DMS 273 (cell line): ENCODE results near the gene BCKDHA.
A peak's percentile ranks its signal among the peaks of the same experiment; 100 is the strongest.
"Not testable (repeated sequence)": the region's sequence is repeated elsewhere in the genome, so short reads cannot be mapped to it uniquely, and the experiment has no call there.

ENCODE experiments used
- DNase-seq: peaks from one replicate; lab custom pipeline; 2025; ENCODE audit not compliant: unreplicated experiment; lab: John Stamatoyannopoulos, UW

Gene BCKDHA

DNA sequence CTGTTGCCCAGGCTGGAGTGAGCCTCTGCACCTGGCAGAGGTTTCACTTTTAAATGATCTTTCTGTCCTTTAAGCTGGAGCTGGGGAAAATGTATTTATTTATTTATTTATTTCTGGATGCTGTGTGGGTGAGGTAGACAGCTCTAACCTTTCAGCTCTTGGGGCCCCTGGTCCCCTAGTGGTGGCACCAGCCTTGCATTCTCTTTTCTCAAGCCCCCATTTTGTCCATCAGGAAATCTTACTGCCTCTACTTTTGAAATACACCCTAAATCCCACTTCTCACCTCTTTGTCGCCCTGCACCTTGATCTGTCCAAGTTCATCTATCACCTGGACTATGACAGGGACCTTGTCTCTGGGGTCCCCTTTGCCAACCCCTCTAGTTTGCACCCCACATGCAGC is 31.5 kb upstream of the BCKDHA start:
- peak; percentile 53 for DNase-seq

GRCh38 chr19:41367848-41368301 is 29.7 kb upstream of the BCKDHA start:
- DNase-seq, result no peak

DNA sequence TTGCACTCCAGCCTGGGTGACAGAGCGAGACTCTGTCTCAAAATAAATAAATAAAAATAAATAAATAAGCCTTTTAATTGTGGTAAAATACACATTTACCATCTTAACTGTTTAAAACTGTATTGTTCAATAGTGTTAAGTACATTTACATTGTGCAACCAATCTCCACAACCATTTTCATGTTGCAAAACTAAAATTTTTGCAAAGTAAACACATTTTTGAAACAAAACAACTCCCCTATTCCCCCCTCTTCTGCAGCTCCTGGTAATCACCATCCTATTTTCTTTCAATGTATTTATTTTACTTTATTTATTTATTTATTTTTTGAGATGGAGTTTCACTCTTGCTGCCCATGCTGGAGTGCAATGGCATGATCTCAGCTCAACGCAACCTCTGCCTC is 27.8 kb upstream of the BCKDHA start:
- DNase-seq, result no peak

DNA sequence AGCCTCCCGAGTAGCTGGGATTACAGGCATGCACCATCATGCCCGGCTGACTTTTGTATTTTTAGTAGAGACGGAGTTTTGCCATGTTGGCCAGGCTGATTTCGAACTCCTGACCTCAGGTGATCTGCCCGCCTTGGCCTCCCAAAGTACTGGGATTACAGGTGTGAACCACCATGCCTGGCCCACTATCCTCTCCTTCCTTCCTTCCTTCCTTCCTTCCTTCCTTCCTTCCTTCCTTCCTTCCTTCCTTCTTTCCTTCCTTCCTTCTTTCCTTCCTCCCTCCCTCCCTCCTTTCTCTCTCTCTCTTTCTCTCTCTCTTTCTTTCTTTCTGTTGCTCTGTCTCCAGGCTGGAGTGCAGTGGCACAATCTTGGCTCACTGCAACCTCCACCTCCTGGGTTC is 26.5 kb upstream of the BCKDHA start:
- DNase-seq, result not testable (repeated sequence)

- DNase-seq, result no peak
These were observed 26.1 kb upstream of the BCKDHA start for GRCh38 chr19:41371541-41371940.

DNA sequence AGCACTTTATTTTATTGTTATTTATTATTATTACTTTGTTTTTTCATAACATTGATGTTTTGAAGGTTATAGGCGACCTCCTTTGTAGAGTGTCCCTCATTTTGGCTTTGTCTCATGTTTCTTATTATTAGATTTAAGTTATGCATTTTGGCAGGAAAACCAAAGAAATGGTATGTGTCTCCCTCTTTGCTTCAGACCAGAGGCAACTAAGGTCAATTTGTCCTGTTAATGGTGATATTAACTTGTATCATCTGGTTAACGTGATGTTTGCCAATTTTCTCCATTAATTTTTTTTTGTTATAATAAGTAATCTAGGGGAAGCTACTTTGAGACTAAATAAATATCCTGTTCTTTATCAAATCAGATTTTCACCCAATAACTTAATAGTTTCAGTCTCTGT is 25.1 kb upstream of the BCKDHA start:
- DNase-seq, result no peak

GRCh38 chr19:41373993-41374392 is 23.6 kb upstream of the BCKDHA start:
- peak; percentile 98 for DNase-seq

DNA sequence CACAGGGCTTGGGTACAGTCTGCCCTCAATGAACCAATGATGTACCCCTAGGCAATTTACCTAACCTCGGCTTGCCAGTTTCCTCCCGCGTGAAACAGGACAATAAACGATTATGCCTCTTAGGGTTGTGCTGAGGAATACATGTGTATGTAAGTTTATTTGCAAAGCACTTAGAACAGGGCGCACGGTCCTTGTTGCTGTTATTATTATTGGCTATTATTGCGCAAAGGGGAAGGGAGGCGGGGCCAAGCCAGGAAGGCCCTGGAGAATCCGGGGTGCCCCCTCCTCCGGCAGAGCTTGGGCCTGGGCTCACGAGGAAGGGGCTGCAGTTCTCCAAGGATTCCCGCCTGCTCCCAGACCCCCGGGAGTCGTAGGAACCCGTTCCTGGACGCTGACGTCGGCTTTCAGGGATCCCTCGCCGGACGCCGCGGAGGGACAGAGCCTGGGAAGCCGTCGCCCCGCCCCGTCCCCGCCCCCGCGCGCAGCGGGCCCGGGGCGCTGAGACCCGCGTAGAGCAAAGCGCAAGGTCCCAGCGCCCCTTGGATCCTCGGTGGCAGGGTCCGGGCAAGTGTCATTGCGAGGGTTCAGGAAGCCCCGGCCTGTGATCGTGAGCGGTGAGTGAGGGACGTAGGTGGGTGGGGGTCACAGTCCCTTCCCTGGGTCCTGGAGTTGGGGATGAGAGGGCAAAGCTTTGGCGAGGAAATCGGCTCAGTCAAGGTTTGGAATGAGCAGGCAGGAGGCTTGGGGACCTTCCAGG is 21.2 kb upstream of the BCKDHA start, which contains the start of gene TMEM91:
Gene TMEM91, plus strand, starts transcription at position 293 of the 757 bp plus-strand sequence. CDS start 1,777 bp downstream, outside the sequence.
- no peak for DNase-seq

- DNase-seq, result no peak
These were observed 20.6 kb upstream of the BCKDHA start for GRCh38 chr19:41376998-41377365.

DNA sequence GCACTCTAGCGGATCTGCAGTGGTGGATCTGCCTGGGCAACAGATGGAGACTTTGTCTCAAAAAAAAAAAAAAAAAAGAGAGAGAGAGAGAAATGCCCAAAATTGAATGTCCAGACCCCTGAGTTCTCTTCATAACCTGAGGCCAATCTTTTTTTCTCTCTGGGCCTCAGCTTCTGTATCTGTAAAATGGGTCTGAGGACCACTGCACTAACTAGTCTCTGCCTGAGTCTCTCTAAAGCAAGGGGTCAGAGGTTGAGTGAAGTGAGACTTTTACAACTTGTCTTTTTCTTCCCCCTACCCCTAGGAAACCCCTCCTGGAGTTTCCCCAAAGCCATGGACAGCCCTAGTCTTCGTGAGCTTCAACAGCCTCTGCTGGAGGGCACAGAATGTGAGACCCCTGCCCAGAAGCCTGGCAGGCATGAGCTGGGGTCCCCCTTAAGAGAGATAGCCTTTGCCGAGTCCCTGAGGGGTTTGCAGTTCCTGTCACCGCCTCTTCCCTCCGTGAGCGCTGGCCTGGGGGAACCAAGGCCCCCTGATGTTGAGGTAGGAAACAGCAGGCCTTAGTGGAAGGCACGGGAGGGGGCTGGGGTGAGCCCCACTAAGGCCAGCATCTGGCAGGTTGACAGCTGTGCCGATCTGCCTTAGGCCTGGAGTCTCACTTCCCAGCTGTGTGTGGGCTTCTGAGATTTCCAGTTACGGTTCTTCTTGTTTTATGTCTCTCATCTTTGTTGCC is 19.5 kb upstream of the BCKDHA start:
- DNase-seq, result peak; percentile 90

DNA sequence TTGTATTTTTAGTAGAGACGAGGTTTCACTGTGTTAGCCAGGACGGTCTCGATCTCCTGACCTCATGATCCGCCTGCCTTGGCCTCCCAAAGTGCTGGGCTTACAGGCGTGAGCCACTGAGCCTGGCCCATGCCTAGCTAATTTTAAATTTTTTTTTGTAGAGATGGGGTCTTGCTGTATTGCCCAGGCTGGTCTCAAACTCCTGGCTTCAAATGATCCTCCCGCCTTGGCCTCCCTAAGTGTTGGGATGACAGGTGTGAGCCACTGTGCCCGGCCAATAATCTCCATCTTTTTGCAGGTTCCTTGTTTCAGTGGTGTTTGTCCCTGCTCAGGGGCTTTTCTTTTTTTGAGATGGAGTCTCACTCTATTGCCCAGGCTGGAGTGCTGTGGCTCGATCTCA is 16.1 kb upstream of the BCKDHA start:
- not testable (repeated sequence) for DNase-seq

DNA sequence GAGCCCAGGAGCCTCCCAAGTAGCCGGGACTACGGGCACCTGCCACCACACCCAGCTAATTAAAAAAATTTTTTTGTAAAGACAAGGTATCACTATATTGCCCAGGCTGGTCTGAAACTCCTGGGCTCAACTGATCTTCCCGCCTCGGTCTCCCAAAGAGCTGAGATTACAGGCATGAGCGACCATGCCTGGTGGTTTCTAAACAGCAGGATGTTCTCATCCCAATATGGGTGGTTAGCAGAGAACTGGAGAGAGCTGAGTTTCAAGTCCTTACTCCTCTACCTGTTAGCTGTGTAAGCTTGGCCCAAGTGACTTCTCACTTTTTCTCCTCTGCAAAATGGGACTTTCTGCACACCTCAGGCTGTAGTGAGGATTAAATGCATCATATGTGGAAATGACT is 13.3 kb upstream of the BCKDHA start:
- DNase-seq, result no peak

DNA sequence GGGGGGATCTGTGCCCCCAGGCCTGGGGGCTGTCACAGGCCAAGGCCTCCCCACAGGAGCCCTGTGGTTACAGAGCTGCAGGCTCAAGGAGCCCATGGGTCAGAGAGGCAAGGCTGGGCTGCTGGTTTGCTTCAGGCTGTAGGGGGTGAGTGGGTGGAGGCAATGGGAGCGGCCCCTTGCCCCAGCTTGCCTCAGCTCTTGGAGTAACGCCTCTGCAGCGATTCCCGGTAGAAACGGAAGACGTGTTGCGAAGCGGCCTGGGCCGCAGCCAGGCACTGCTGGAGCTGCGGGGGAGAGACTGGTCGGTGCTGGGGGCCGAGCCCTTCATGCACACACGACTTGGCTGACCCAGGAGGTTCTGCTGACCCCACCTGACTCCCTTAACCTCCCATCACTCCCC is 11.2 kb upstream of the BCKDHA start:
- no peak for DNase-seq

DNA sequence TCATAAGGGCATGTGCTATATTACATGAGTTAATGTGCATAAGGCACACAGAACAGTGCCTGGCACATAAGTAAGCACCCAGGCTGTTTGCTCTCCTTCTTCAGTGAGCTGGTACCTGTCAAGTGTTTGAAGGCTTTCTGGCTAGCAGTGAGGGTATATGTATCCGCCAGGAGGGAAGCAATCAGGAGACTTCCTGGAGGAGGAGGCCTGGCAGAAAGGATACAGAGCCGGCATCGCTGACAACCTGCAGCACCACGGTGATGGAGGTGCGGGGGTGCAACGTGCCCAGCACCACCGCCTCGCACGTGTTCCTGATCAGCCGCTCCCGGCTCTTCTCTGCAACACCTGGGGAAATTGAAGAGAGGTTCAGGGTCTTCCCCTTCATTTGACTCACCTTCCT is 6.0 kb upstream of the BCKDHA start:
- no peak for DNase-seq

DNA sequence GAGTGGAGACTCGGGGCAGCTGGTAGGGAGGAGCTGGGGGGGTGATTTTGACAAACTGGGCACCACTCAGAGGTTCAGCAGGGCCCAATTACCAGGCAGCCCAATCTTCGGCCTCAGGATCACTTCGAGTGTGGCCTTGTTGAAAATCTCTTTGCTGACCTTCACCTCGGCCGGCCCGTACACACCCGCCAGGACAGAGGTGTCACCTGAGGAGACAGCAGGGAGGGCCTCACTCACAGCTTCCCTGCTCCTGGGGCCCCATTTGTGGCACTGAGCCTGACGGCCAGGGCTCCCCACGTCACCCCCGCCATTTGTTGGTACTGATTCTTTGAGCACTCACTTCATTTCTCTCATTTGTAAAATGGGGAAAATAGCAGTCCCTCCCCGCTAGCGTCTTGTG is 4.8 kb upstream of the BCKDHA start:
- DNase-seq, result no peak

GRCh38 chr19:41395355-41395754 is 2.3 kb upstream of the BCKDHA start:
- DNase-seq, result no peak

- peak; percentile 50 for DNase-seq
These were observed 416 bp downstream of the BCKDHA start for GRCh38 chr19:41398050-41398418.

DNA sequence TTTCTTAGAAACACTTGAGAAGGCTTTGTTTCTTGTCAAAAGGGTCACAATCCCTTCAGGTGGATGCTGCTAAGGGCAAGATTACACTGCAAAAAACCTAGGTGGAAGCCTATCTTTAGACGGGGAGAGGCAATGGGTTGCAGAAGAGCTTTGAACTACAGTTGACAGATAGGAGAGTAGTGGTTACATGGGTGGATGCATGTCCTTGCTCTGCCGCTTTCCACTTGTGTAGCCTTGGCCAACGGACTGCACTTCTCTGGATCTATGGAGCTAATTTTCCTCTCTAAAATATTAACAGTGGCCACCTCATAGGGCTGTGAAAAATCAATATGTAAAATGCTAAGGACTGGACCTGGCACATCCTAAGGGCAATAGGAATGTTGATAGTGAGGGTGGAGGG is 980 bp downstream of the BCKDHA start:
- no peak for DNase-seq

DNA sequence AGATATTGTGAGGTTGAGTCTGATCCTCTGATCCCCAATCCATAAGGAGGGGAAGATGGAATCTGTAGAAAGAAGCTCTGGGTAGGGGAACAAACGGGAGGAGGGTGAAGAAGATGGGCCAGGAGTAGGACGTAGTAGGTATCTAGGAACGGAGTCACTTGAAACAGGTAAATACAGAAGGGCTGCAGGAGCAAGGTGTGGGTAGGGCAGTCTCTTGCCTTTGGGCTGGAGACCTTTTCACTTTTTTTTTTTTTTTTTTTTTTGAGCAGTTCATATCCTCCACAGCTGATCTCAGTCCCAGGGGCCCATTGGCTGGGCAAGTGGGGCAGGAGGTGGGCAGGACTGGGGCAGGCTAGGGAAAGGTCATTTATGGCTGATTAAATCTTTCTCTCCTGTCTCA is 1.5 kb downstream of the BCKDHA start:
- no peak for DNase-seq

DNA sequence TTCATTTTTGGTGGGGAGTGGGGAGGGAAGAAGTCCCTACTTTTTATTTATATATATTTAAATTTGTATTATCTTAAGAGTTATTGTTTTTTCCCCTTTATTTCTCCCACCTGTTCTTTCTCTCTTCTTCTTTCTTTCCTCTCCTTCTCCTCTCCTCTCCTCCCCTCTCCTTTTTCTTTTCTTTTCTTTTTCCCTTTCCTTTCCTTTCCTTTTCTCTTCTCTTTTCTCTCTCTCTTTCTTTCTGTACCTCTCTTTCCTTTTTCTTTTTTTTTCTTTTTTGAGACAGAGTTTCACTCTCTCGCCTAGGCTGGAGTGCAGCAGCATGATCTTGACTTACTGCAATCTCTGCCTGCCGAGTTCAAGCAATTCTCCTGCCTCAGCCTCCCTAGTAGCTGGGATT is 1.9 kb downstream of the BCKDHA start:
- DNase-seq, result no peak

GRCh38 chr19:41401483-41401882 is 3.9 kb downstream of the BCKDHA start:
- DNase-seq, result no peak

GRCh38 chr19:41402010-41402409 is 4.4 kb downstream of the BCKDHA start:
- no peak for DNase-seq
